Measurements from ENCODE around the gene EOMES. TPM values are rescaled to one million over a fixed set of nuclear protein-coding genes. Genes with fewer than 3 reads are reported as not detected.

Gene EOMES
- total and polyA plus RNA-seq, 2 of the 8 experiments (the other 6 are each of a cell fraction or from before 2014, with no cell fraction given): 0.09 to 0.47 TPM

DNA sequence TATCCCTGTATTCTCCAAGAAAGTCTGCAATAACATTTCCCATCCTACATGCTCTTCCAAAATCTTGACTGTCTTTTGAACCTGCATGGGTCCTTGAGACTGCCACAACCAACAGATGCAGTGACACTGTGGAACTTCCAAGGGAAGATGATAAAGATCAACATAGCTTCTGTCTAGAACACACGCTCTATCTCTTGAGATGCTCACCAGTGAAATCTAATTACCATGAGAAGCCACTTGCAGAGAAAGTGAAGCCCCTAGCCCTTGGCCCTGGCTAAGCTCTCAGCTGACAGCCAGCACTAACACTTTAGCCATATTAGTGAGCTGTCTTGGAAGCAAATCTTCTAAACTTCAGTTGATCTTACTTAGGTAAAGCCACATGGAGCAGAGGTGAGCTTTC, 36.6 kb downstream of the EOMES start (continued):
- TF ChIP-seq, protein P1, sequence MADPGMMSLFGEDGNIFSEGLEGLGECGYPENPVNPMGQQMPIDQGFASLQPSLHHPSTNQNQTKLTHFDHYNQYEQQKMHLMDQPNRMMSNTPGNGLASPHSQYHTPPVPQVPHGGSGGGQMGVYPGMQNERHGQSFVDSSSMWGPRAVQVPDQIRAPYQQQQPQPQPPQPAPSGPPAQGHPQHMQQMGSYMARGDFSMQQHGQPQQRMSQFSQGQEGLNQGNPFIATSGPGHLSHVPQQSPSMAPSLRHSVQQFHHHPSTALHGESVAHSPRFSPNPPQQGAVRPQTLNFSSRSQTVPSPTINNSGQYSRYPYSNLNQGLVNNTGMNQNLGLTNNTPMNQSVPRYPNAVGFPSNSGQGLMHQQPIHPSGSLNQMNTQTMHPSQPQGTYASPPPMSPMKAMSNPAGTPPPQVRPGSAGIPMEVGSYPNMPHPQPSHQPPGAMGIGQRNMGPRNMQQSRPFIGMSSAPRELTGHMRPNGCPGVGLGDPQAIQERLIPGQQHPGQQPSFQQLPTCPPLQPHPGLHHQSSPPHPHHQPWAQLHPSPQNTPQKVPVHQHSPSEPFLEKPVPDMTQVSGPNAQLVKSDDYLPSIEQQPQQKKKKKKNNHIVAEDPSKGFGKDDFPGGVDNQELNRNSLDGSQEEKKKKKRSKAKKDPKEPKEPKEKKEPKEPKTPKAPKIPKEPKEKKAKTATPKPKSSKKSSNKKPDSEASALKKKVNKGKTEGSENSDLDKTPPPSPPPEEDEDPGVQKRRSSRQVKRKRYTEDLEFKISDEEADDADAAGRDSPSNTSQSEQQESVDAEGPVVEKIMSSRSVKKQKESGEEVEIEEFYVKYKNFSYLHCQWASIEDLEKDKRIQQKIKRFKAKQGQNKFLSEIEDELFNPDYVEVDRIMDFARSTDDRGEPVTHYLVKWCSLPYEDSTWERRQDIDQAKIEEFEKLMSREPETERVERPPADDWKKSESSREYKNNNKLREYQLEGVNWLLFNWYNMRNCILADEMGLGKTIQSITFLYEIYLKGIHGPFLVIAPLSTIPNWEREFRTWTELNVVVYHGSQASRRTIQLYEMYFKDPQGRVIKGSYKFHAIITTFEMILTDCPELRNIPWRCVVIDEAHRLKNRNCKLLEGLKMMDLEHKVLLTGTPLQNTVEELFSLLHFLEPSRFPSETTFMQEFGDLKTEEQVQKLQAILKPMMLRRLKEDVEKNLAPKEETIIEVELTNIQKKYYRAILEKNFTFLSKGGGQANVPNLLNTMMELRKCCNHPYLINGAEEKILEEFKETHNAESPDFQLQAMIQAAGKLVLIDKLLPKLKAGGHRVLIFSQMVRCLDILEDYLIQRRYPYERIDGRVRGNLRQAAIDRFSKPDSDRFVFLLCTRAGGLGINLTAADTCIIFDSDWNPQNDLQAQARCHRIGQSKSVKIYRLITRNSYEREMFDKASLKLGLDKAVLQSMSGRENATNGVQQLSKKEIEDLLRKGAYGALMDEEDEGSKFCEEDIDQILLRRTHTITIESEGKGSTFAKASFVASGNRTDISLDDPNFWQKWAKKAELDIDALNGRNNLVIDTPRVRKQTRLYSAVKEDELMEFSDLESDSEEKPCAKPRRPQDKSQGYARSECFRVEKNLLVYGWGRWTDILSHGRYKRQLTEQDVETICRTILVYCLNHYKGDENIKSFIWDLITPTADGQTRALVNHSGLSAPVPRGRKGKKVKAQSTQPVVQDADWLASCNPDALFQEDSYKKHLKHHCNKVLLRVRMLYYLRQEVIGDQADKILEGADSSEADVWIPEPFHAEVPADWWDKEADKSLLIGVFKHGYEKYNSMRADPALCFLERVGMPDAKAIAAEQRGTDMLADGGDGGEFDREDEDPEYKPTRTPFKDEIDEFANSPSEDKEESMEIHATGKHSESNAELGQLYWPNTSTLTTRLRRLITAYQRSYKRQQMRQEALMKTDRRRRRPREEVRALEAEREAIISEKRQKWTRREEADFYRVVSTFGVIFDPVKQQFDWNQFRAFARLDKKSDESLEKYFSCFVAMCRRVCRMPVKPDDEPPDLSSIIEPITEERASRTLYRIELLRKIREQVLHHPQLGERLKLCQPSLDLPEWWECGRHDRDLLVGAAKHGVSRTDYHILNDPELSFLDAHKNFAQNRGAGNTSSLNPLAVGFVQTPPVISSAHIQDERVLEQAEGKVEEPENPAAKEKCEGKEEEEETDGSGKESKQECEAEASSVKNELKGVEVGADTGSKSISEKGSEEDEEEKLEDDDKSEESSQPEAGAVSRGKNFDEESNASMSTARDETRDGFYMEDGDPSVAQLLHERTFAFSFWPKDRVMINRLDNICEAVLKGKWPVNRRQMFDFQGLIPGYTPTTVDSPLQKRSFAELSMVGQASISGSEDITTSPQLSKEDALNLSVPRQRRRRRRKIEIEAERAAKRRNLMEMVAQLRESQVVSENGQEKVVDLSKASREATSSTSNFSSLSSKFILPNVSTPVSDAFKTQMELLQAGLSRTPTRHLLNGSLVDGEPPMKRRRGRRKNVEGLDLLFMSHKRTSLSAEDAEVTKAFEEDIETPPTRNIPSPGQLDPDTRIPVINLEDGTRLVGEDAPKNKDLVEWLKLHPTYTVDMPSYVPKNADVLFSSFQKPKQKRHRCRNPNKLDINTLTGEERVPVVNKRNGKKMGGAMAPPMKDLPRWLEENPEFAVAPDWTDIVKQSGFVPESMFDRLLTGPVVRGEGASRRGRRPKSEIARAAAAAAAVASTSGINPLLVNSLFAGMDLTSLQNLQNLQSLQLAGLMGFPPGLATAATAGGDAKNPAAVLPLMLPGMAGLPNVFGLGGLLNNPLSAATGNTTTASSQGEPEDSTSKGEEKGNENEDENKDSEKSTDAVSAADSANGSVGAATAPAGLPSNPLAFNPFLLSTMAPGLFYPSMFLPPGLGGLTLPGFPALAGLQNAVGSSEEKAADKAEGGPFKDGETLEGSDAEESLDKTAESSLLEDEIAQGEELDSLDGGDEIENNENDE (IDR thresholded peaks at IDR 0.05; ENCODE audit: insufficient replicate concordance, low read length): no peak
- no peak for TF ChIP-seq CEBPB (IDR thresholded peaks at IDR 0.05; ENCODE audit: low read depth, low read length)
- no peak for TF ChIP-seq NRF1 (IDR thresholded peaks at IDR 0.05; ENCODE audit: low read depth, low read length)
- no peak for TF ChIP-seq NANOG (IDR thresholded peaks at IDR 0.05; ENCODE audit: insufficient read depth, low read depth, low read length, poor library complexity, severe bottlenecking)
- TF ChIP-seq SUZ12 (IDR thresholded peaks at IDR 0.05; ENCODE audit: low read length): no peak
- TF ChIP-seq, protein P2, sequence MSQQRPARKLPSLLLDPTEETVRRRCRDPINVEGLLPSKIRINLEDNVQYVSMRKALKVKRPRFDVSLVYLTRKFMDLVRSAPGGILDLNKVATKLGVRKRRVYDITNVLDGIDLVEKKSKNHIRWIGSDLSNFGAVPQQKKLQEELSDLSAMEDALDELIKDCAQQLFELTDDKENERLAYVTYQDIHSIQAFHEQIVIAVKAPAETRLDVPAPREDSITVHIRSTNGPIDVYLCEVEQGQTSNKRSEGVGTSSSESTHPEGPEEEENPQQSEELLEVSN (IDR thresholded peaks at IDR 0.05): no peak
- no peak for TF ChIP-seq KDM5A (IDR thresholded peaks at IDR 0.05; ENCODE audit: low read length)
- no peak for TF ChIP-seq RAD21 (IDR thresholded peaks at IDR 0.05 in 1 of 2, conservative IDR thresholded peaks at IDR 0.05 in 1 of 2; ENCODE audit: low read depth in 2 of 2, low read length in 2 of 2)
- TF ChIP-seq KDM1A (IDR thresholded peaks at IDR 0.05; ENCODE audit: borderline replicate concordance, low read length): no peak
- TF ChIP-seq ZNF274 (IDR thresholded peaks at IDR 0.05; ENCODE audit: borderline replicate concordance, extremely low read depth, low read length): no peak
- TF ChIP-seq RBBP5 (IDR thresholded peaks at IDR 0.05; ENCODE audit: borderline replicate concordance, low read depth, low read length): no peak

Data from H1 (cell line).